GM19324 (cell line): ENCODE measurements around the gene MRPS16.

Experiments
- ATAC-seq: cut with Tn5 transposase; IDR thresholded peaks from one replicate; pipeline ENCODE4 v1.9.1; 2021; ENCODE audit warnings: mild to moderate bottlenecking, moderate library complexity; ENCODE audit not compliant: unreplicated experiment, low FRiP score

The MRPS16 gene

DNA sequence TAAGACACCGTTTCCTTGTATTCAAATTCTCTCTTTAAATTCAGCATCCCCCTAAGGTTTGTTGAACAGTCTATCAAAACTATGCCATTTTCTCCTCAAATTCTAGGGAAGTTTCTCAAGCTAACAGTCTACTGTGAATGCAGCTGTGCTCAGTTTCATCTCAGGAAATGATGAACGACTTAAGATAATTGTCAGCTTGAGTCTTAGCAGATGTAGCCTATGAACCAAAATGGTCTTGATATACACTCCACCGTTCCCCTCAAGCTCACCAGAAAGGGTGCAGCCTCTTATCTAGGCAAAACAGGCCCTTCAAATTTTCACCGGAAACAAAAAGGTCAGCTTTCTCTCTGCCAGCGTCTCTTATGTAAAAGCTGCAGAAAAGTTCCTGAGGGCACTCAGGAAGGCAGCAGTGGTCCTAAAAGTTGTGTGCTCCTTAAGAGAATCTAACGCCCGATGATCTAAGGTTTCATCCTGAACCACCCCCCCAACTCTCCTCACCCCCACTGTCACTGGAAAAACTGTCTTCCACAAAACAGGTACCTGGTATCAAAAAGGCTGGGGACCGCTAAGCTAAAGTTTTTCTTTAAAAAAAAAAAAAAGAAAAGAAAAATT is 7.5 kb downstream of the MRPS16 start:
- no peak for ATAC-seq

DNA sequence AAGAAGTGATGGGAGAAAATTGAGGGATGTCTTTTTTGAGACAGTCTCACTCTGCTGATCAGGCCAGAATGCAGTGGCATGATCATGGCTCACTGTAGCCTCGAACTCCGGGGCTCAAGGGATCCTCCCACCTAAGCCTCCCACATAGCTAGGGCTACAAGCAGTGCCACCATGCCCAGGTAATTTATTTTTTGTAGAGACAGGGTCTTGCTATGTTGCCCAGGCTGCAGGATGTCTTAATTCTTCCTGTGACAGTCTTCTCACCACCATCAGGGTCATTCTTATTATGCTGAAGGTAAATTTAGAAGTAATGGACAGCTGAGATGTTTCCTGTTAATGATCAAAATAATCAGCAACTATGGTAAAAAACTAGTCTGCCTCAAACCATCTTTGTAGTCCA is 12.5 kb downstream of the MRPS16 start:
- no peak for ATAC-seq

DNA sequence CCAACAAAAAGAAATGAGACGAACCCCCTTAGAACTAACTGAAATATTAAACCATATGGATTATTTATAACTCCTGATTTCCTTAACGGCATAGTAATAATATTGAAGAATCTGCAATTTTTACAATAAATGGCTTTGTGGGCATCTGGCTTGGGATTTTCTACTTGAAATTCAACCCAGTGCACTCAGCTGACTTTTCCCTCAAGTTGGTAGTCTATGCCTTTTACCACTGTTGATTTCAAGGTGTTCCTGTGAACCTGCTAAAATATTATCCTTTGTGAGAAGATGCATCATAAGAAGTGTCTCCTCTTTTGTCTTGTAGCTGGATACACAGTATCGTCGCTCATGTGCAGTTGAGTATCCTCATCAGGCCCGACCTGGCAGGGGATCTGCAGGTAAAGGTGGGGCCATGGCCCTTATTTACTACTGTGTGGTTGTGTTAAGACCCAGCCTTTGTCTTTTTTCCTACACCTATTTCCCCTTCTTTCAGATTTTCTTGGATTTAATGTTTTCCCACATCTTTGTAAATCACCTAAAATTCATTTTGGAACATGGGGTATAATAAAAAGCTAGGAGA is 13.4 kb downstream of the MRPS16 start:
- no peak for ATAC-seq

DNA sequence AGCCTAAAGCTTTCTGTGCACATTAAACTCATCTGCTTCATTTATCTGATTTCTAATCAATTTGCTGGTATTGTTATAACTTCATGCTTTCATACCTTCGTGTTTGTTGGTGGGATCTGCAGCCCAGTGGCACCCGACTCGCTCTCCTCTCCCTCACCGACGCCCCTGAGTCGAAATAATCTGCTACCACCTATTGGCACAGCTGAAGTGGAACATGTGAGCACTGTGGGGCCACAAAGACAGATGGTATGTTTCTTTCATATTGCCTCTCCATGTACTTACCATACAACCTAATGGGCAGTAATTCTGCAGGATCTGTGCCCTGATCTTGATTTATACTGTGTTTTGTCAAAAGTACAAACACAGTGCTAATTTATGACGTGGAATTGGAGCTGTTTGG is 17.7 kb downstream of the MRPS16 start:
- ATAC-seq = no peak

DNA sequence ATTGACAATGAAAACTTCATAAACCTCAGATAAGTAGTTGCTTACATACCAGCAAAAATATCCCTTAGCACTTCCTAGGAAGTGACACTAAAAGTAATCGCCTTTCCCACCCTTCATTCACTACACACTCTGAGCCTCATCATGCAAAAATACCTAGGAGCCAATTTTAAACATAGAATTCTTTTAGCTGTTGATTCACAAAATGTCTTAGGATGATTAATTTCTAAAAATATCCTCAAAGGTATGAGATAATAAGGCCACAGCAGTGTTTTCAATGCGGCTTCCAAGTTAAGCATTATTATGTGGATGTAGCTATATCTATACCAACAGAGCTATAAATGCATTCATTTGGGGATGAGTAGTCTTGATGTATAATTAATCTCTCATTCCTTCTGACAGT is 18.6 kb downstream of the MRPS16 start:
- ATAC-seq = no peak

DNA sequence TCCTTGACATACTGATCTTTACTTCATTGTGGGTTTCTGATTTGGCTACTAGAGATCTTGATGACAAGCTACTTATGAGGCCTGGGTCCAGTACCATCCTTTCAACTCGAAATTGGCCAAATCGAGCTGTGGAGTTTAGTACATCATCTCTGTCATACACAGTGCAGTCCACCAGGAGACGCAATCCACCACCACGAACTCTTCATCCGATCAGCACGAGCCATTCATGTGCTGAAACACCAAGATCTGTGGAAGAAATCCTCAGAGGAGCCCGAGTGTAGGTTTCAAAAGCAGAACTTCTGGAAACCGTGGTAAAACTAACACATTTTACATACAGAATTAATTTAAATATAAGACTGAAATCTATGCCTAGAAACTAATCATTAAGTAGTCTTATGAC is 19.6 kb downstream of the MRPS16 start:
- ATAC-seq = no peak

DNA sequence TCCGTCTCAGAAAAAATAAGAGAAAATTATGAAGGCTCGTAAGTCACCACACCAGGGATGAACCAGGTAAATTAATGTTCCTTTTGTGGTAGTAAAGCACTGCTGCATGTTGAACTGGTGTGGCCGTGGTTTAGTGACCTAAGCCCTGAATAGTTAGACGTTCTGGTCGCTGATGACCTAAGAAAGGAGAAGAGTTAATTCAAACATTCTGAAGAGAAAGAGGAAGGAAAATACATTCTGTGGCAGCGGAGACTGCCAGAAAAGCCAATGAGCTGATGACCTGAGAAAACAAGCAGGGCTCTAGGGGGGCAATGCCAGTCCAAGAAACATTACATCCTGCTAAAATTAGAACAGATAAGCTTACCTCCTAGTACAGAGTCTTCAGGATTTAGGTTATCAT is 22.9 kb downstream of the MRPS16 start:
- ATAC-seq = no peak

DNA sequence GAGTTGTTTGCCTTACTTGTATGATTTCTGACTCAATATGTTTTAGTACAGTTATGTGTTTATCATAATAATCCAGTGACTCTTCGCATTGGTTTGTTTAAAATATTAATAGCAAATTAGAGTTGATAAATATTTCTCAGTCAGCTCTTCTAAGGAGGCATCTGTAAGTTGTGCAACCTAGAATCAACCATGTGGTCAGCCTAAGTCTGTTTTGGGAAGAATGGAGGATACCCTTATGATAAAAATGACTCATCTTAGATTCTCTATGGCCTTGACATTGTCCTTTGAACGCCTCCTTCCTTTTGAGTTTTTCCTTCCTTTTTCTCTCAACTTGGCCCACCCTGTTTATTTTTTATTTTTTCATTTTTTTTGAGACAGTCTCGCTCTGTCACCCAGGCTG is 24.2 kb downstream of the MRPS16 start:
- ATAC-seq = no peak

DNA sequence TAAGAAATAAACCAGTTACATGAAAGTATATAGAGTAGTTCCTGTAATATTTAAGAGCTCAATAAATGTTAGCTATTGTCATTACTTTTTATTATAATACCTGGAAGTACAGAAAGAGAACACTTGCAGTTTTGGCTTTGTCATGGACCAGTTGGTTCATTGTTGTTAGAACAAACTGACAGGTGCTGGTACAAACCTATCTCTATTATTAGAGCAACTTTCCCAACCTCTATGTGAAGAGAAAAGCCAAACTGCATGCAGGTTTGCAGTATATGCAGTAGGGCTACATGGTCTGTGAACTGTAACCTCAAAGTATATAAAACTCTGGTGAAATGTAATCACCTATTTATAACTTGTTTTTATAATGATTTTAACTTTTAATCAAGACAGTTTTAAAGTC is 25.8 kb downstream of the MRPS16 start:
- no peak for ATAC-seq

DNA sequence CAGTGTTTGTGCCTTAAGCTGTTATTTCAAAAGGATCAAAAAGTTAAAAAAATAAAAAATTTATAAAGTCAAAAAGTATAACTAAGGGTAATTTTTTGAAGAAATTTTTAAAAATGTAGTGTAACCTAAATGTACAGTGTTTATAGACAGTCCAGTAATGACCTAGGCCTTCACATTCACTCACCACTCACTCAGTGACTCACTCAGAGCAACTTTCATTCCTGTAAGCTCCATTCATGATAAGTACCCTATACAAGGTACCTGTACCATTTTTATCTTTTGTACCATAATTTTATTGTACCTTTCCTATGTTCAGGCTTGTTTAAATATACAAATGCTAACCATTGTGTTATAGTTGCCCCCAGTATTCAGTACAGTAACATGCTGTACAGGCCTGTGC is 26.9 kb downstream of the MRPS16 start:
- ATAC-seq = no peak

DNA sequence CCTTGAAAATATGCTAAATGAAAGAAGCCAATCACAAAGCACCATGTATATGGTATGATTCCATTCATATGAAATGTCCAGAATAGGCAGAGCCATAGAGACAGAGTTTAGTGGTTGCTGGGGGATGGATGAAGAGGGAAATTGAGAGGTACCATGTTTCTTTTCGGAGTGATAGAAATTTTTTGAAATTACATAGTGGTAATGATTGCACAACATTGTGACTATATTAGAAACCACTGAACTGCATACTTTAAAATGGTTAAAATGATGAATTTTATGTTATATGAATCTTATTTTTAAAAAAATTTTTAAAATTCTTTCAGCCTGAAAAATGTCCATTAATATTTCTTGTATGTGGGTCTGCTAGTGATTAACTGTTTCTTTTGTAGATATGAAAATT is 31.5 kb downstream of the MRPS16 start:
- ATAC-seq = no peak

DNA sequence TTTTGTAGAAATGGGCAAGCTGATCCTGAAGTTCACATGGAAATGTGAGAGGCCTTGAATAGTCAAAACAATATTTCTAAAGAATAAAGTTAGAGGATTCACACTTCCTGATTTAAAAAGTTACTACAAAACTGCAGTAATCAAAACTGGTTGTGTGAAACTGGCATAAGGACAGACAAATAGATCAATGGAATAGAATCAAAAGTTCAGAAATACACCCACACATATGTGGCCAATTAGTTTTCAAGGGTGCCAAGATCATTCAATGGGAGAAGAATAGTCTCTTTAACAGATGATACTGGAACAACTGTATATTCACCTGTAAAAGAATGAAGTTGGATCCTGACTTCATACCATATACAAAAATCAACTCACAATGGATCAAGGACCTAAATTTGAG is 33.1 kb downstream of the MRPS16 start:
- no peak for ATAC-seq

DNA sequence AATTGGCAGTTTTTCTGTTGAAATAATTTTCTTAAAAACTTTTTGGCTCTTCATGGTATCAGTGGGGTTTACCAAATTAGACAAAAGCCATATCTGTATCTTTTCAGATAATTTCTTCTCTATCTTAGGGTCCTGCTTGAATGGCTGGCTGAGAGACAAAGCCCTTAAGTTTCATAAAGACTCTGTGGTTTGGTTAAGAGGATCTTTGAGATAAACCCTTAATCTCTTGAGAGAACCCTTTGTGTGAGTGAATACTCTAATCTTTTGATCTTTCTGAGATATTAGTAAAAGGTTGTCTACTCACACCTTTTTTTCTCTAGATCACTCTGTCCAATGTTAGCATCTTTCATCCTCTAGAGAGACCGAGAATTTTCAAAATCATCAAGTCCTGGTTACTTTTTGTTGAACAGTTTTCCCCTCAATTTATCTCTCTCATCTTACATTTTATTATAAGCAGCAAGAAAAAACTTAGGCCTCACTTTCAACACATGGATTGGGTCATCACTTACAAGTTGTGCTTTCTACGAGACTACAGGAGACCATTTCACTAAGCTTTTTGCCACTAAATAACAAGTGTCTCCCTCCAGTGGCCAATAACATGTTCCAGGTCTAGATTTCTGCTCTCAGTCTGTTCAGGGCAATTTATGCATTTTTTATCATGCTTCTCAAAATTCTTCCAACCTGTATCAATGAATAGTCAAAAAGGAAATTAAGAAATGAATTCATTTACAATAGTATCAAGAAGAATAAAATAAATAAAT is 33.8 kb downstream of the MRPS16 start:
- no peak for ATAC-seq

DNA sequence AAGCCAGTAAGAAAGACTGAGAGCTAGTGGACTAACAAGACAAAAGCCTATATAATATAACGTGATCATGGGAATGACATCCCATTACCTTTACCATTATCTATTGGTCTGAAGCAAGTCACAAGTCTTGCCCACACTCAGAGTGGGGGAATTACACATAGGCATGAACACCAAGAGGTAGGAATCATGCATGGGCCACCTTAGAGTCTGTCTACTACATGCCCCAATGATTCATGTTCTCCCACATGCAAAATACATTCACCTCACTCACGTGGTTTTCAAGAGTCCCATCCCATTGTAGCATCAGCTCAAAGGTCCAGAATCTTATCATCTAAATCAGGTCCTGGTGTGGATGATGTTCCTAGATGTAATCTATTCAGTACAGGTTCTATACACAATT is 34.8 kb downstream of the MRPS16 start:
- no peak for ATAC-seq

DNA sequence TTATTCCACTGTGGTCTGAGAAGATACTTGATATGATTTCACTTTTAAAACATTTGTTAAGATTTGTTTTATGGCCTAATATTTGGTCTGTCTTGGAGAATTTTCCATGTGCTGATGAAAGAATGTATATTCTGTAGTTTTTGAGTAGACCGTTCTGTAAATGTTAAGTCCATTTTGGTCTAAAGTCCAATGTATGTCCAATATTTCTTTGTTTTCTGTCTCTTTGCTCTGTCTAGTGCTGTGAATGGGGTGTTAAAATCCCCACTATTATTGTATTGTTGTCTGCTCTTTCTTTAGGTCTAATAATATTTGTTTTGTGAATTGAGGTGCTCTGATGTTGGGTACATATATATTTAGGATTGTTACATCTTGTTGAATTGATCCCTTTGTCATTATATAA is 36.7 kb downstream of the MRPS16 start:
- no peak for ATAC-seq

DNA sequence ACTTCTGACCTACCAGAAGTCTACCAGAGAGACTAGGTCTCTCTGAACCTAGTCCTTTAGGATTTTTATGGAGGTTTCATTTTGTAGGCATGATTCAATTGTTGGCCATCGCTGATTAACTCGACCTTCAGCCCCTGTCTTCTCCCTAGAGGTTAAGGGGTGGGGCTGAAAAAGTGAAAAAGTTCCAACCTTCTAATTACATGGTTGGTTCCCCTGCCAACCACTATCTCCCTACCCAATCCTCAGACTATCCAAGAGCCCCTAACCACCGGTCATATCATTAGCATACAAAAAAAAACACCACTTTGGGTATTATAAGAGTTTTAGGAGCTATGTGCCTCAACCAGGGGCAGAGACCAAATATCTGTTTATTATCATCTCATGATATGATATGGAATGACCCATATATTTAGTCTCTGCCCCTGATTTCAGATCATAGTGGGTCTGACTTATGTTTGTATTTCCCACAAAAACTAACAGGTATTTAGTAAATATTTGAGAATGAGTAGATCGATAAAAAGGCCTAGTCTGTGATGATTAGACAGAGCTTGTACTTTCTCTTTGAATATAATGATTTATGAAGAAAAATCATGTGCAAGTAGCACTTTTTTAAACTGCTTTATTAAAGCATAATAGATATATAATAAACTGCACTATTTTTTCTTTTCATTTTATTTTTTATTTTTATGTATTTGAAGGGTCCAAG is 41.2 kb downstream of the MRPS16 start:
- no peak for ATAC-seq

DNA sequence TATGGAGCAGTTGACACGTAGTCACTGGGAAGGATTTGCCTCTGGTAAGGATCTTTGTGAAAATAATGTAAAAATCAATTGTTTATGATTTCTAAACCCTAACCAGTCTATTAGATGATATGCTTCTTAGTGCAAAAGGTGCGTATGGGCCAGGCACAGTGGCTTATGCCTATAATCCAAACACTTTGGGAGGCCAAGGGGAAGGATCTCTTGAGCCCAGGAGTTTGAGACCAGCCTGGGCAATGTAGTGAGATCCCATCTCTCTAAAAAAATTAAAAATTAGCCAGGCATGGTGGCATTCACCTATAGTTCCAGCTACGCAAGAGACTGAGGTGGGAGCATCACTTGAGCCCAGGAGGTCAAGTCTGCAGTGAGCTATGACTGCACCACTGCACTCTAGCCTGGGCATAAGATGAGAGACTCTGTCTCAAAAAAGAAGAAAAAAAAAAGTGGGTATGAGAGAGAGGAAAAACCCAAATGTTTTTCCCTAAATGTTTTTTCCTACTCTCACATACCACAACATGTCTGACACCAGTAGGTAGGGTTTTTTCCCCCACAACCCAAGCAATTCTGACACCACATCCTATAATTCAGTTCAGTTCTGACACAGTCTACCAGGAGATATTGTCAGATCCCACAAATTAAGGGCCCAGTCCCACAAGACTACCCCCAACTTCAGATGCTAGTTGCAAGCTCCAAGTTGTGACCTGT is 41.9 kb downstream of the MRPS16 start:
- no peak for ATAC-seq

DNA sequence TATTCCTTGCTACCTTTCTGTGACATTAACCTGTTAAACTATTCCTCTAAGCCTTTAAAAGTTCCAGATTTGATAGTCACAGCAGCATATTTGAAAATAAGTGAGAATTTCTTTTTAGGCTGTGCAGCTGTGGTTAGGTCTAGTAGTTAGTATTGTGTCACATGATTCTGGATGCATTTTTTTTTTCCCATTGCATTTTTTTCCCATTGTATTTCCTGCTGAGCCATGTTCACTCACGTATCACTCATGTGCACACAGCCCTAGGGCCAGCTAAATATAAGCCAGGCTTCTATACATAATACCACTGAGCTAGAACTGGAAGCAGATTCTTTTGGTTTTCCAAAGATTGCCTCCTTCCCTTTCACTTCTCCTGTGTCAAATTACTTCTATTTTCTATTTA is 42.7 kb downstream of the MRPS16 start:
- no peak for ATAC-seq

DNA sequence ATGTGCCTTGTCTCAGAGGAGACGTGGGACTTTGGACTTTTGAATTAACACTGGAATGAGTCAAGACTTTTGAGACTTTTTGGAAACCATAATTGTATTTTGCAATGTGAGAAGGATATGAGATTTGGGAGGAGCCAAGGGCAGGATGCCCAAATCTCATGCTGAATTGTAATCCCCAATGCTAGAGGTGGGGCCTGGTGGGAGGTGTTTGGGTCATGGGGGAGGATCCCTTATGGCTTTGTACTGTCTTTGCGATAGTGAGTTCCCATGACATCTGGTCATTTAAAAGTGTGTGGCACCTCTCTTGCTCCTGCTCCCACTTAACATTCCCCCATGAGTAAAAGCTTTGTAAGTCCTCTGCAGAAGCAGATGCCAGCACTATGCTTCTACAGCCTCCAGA is 44.6 kb downstream of the MRPS16 start:
- no peak for ATAC-seq

DNA sequence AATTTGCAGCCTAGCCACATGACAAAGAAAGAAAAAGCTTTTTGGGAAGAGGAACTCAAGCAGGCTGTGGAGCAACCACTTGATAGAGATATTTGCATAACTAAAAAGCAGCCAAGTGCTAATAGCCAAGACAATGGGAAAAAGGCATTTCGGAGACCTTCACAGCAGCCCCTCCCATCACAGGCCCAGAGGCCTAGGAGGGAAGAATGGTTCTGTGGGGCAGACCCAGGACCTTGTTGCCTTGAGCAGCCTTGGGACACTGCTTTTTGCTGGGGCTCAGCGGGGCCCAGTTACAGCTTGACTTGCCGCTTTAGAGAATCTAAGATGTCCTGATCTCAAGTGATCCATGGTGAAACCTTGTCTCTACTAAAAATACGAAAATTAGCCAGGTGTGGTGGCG is 46.1 kb downstream of the MRPS16 start:
- no peak for ATAC-seq

DNA sequence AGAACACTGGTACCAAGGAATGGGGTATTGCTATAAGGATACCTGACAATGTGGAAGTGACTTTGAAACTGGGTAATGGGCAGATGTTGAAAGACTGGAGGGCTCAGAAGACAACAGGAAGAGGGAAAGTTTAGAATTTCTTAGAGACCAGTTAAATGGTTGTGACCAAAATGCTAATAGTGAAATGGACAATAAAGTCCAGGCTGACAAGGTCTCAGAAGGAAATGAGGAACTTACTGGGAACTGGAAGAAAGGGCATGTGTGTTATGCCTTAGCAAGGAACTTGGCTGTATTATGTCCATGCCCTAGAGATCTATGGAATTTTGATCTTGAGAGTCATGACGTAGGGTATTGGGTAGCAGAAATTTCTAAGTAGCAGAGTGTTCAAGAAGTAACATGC is 46.6 kb downstream of the MRPS16 start:
- no peak for ATAC-seq
